ENCODE measurements around the gene ZNF24.

Gene ZNF24

GRCh38 chr18:35376742-35377695 lies 32.8 kb upstream of the ZNF24 start, which contains the start of gene ZNF396:
TSS of gene ZNF396 (minus strand) at chr18:35377337. CDS start at chr18:35374292, 3,045 bp downstream.
- TF ChIP-seq TAF1 (IDR thresholded peaks at IDR 0.05; ENCODE audit: borderline replicate concordance, low read depth, low read length): no peak
- peak; percentile 58 for DNase-seq (ENCODE audit: insufficient read length)
- peak; percentile 77 for FAIRE-seq

GRCh38 chr18:35376393-35376741 lies 32.1 kb upstream of the ZNF24 start:
- TF ChIP-seq TAF1 (IDR thresholded peaks at IDR 0.05; ENCODE audit: borderline replicate concordance, low read depth, low read length) (no peak), POLR2AphosphoS5 (IDR thresholded peaks at IDR 0.05; ENCODE audit: low read depth, low read length) (no peak), POLR2A (IDR thresholded peaks at IDR 0.05; ENCODE audit: low read depth, low read length) (no peak)
- DNase-seq (ENCODE audit: insufficient read length): peak; percentile 33
- FAIRE-seq: no peak

- FAIRE-seq: no peak
- TF ChIP-seq TAF1 (IDR thresholded peaks at IDR 0.05; ENCODE audit: borderline replicate concordance, low read depth, low read length): no peak
- TF ChIP-seq POLR2AphosphoS5 (IDR thresholded peaks at IDR 0.05; ENCODE audit: low read depth, low read length): no peak
- TF ChIP-seq POLR2A (IDR thresholded peaks at IDR 0.05; ENCODE audit: low read depth, low read length): no peak
- no peak for DNase-seq (ENCODE audit: insufficient read length)
Observed at GRCh38 chr18:35374708-35375107, 30.5 kb upstream of the ZNF24 start.

- TF ChIP-seq POLR2AphosphoS5 (IDR thresholded peaks at IDR 0.05; ENCODE audit: low read depth, low read length) (no peak), POLR2A (IDR thresholded peaks at IDR 0.05; ENCODE audit: low read depth, low read length) (no peak), TAF1 (IDR thresholded peaks at IDR 0.05; ENCODE audit: borderline replicate concordance, low read depth, low read length) (no peak)
- FAIRE-seq: no peak
- no peak for DNase-seq (ENCODE audit: insufficient read length)
Observed at GRCh38 chr18:35371412-35372195, 27.4 kb upstream of the ZNF24 start.

GRCh38 chr18:35369126-35369525 lies 24.9 kb upstream of the ZNF24 start:
- DNase-seq (ENCODE audit: insufficient read length) (no peak), FAIRE-seq (no peak)
- TF ChIP-seq POLR2A (IDR thresholded peaks at IDR 0.05; ENCODE audit: low read depth, low read length): no peak

- TF ChIP-seq POLR2AphosphoS5 (IDR thresholded peaks at IDR 0.05; ENCODE audit: low read depth, low read length) (no peak), TAF1 (IDR thresholded peaks at IDR 0.05; ENCODE audit: borderline replicate concordance, low read depth, low read length) (no peak), POLR2A (IDR thresholded peaks at IDR 0.05; ENCODE audit: low read depth, low read length) (no peak)
- DNase-seq (ENCODE audit: insufficient read length): no peak
- FAIRE-seq: no peak
Observed at GRCh38 chr18:35368595-35368994, 24.4 kb upstream of the ZNF24 start.

GRCh38 chr18:35362531-35362930 lies 18.3 kb upstream of the ZNF24 start:
- FAIRE-seq (no peak), DNase-seq (ENCODE audit: insufficient read length) (no peak)
- TF ChIP-seq TAF1 (IDR thresholded peaks at IDR 0.05; ENCODE audit: borderline replicate concordance, low read depth, low read length) (no peak), POLR2AphosphoS5 (IDR thresholded peaks at IDR 0.05; ENCODE audit: low read depth, low read length) (no peak), POLR2A (IDR thresholded peaks at IDR 0.05; ENCODE audit: low read depth, low read length) (no peak)

GRCh38 chr18:35361570-35362321 lies 17.5 kb upstream of the ZNF24 start:
- no peak for TF ChIP-seq TAF1 (IDR thresholded peaks at IDR 0.05; ENCODE audit: borderline replicate concordance, low read depth, low read length)
- no peak for TF ChIP-seq POLR2A (IDR thresholded peaks at IDR 0.05; ENCODE audit: low read depth, low read length)
- no peak for TF ChIP-seq POLR2AphosphoS5 (IDR thresholded peaks at IDR 0.05; ENCODE audit: low read depth, low read length)
- DNase-seq (ENCODE audit: insufficient read length) (no peak), FAIRE-seq (no peak)

GRCh38 chr18:35355140-35355618 lies 11.0 kb upstream of the ZNF24 start:
- FAIRE-seq (peak; percentile 69), DNase-seq (ENCODE audit: insufficient read length) (peak; percentile 21)
- TF ChIP-seq TAF1 (IDR thresholded peaks at IDR 0.05; ENCODE audit: borderline replicate concordance, low read depth, low read length) (no peak), POLR2A (IDR thresholded peaks at IDR 0.05; ENCODE audit: low read depth, low read length) (no peak), POLR2AphosphoS5 (IDR thresholded peaks at IDR 0.05; ENCODE audit: low read depth, low read length) (no peak)

GRCh38 chr18:35352778-35353177 lies 8.6 kb upstream of the ZNF24 start:
- TF ChIP-seq POLR2A (IDR thresholded peaks at IDR 0.05; ENCODE audit: low read depth, low read length) (no peak), TAF1 (IDR thresholded peaks at IDR 0.05; ENCODE audit: borderline replicate concordance, low read depth, low read length) (no peak), POLR2AphosphoS5 (IDR thresholded peaks at IDR 0.05; ENCODE audit: low read depth, low read length) (no peak)

GRCh38 chr18:35352283-35352682 lies 8.1 kb upstream of the ZNF24 start:
- TF ChIP-seq TAF1 (IDR thresholded peaks at IDR 0.05; ENCODE audit: borderline replicate concordance, low read depth, low read length) (no peak), POLR2A (IDR thresholded peaks at IDR 0.05; ENCODE audit: low read depth, low read length) (no peak), POLR2AphosphoS5 (IDR thresholded peaks at IDR 0.05; ENCODE audit: low read depth, low read length) (no peak)
- FAIRE-seq: no peak
- no peak for DNase-seq (ENCODE audit: insufficient read length)

More at GRCh38 chr18:35352778-35353177, 8.6 kb upstream of the ZNF24 start:
- no peak for DNase-seq (ENCODE audit: insufficient read length)
- no peak for FAIRE-seq
